Endothelial cell of umbilical vein (primary cell): ENCODE measurements around the gene RMRP. TPM values are rescaled to one million over a fixed set of nuclear protein-coding genes. Genes with fewer than 3 reads are reported as not detected.

Experiments
- BruUV-seq: library from RNA; stranded (reverse); fragments of 400-500 nt; replicated peaks from 2 replicates; lab custom pipeline; 2021; lab: Mats Ljungman, UMichigan
- CTCF ChIA-PET: fragments of 300-600, 350-600 bp; sonication (Branson Sonifier 250); formaldehyde crosslinking; loops from one replicate; lab custom pipeline; 2021; ENCODE audit warnings: antibody characterized with exemption, inconsistent platforms; lab: Charles Lee
- POLR2A ChIA-PET: fragments of 300-600, 350-600 bp; sonication (Branson Sonifier 250); formaldehyde crosslinking; loops from one replicate; lab custom pipeline; 2021; ENCODE audit warnings: antibody characterized with exemption, inconsistent platforms; lab: Charles Lee
- DNase-seq: peaks from one replicate; pipeline ENCODE4 v3.0.0-alpha.2; 2011; ENCODE audit warnings: low read depth, low spot score
- FAIRE-seq: peaks from 2 replicates; lab custom pipeline; 2011; peaks lifted over from hg19 to GRCh38; lab: Jason Lieb, UNC
- H2AFZ ChIP-seq: 2 replicates; pipeline ENCODE4 v1.6.0; 2012; ENCODE audit warnings: low read depth, low read length, control low read depth, inconsistent platforms
- H3K27ac ChIP-seq: 2 replicates; pipeline ENCODE4 v1.5.1; 2011; ENCODE audit warnings: low read depth, mild to moderate bottlenecking, control low read depth, low read length, moderate library complexity; ENCODE audit not compliant: insufficient read depth
- H3K27me3 ChIP-seq, 2 experiments: 2 replicates each; pipeline versions ENCODE4 v1.6.0 to v1.6.1; 2011; ENCODE audit warnings: low read length in 2 of 2, mixed read lengths in 1 of 2; ENCODE audit not compliant: control insufficient read depth in 2 of 2, insufficient read depth in 2 of 2
- H3K36me3 ChIP-seq, 2 experiments: 2 replicates in 1 of 2; 3 replicates in 1 of 2; pipeline ENCODE4 v1.5.1; 2011; ENCODE audit warnings: low read length in 2 of 2, mild to moderate bottlenecking in 1 of 2, moderate library complexity in 1 of 2; ENCODE audit not compliant: control insufficient read depth in 2 of 2, insufficient read depth in 2 of 2; ENCODE audit errors: extremely low read depth in 1 of 2
- H3K4me1 ChIP-seq: 3 replicates; pipeline ENCODE4 v1.5.1; 2011; ENCODE audit warnings: mild to moderate bottlenecking, low read length; ENCODE audit not compliant: control insufficient read depth, insufficient read depth; ENCODE audit errors: extremely low read depth
- H3K4me2 ChIP-seq: 2 replicates; pipeline ENCODE4 v1.6.1; 2011; ENCODE audit warnings: low read length, control low read depth, mixed read lengths; ENCODE audit not compliant: insufficient read depth
- H3K4me3 ChIP-seq, 3 experiments: fragments of 200-600 bp in 1 of 3; sonication (generic), shearing (Covaris generic) in 1 of 3; replicated peaks in 1 of 3; 2 replicates each; pipeline ENCODE4 v1.5.1; 2011 to 2016; ENCODE audit warnings: control low read depth in 3 of 3, low read length in 3 of 3, mild to moderate bottlenecking in 2 of 3, inconsistent platforms in 1 of 3, low read depth in 1 of 3, moderate library complexity in 1 of 3; ENCODE audit not compliant: insufficient read depth in 1 of 3
- H3K79me2 ChIP-seq: 2 replicates; pipeline ENCODE4 v1.6.0; 2012; ENCODE audit warnings: low read length, inconsistent platforms; ENCODE audit not compliant: control insufficient read depth, insufficient read depth
- H3K9ac ChIP-seq: replicated peaks from 2 replicates; pipeline ENCODE3; 2011; ENCODE audit warnings: low read length, control low read depth; ENCODE audit not compliant: insufficient read depth; ENCODE audit errors: extremely low read depth
- H3K9me1 ChIP-seq: replicated peaks from 3 replicates; pipeline ENCODE4 v1.6.0; 2011; ENCODE audit warnings: mild to moderate bottlenecking, low read length; ENCODE audit not compliant: control insufficient read depth, insufficient read depth; ENCODE audit errors: extremely low read depth
- H3K9me3 ChIP-seq: replicated peaks from 2 replicates; pipeline ENCODE4 v1.5.1; 2012; ENCODE audit warnings: low read length, inconsistent platforms; ENCODE audit not compliant: control insufficient read depth, insufficient read depth
- H4K20me1 ChIP-seq: replicated peaks from 2 replicates; pipeline ENCODE3; 2011; ENCODE audit warnings: mild to moderate bottlenecking, low read length; ENCODE audit not compliant: control insufficient read depth, insufficient read depth; ENCODE audit errors: extremely low read depth
- EZH2 ChIP-seq: IDR thresholded peaks from 2 replicates; pipeline ENCODE4 v1.6.1; 2012; ENCODE audit warnings: borderline replicate concordance, low read depth, mild to moderate bottlenecking, moderate library complexity, low read length, inconsistent platforms; ENCODE audit not compliant: severe bottlenecking
- FOS ChIP-seq: IDR thresholded peaks from 2 replicates; pipeline ENCODE4 v1.6.1; 2011; ENCODE audit warnings: mild to moderate bottlenecking, low read length, moderate library complexity, borderline replicate concordance; ENCODE audit not compliant: insufficient read depth
- MYC ChIP-seq: IDR thresholded peaks from one replicate; pipeline ENCODE4 v1.6.1; 2011; ENCODE audit warnings: mild to moderate bottlenecking, low read depth, low read length
- POLR2AphosphoS5 ChIP-seq: IDR thresholded peaks from 2 replicates; pipeline ENCODE4 v1.6.1; 2012; ENCODE audit warnings: low read depth, mild to moderate bottlenecking, control low read depth, low read length, moderate library complexity; ENCODE audit not compliant: insufficient read depth
- dilution Hi-C: fragments of 300-500 bp; cut with MboI; formaldehyde crosslinking; loops from one replicate; pipeline ENCODE4 v1.15.0; 2019; ENCODE audit warnings: low sequenced_read_pairs; ENCODE audit not compliant: extremely low pct_ligation_motif_present
- intact Hi-C: fragments of 100-400 bp; cut with micrococcal nuclease; formaldehyde crosslinking; loops from one replicate; pipeline ENCODE4 v1.10.0; 2022
- polyA plus RNA-seq, 4 experiments: library from polyadenylated mRNA; depleted of rRNA in 3 of 4; stranded (reverse) in 3 of 4; unstranded in 1 of 4; fragments of >200 nt; gene quantifications; 2 replicates each; pipeline versions ENCODE4 v1.2.1 to v1.2.3, GENCODE V29; 2011 to 2012; ENCODE audit warnings: missing spikeins in 1 of 4
- total RNA-seq: library from RNA; stranded (reverse); gene quantifications from 2 replicates; pipeline ENCODE4 v1.2.3, GENCODE V29; 2021
- TF ChIP-seq, protein P1 (sequence below): IDR thresholded peaks from 2 replicates; pipeline ENCODE4 v1.6.1; 2011; ENCODE audit not compliant: insufficient read depth, insufficient read length
- TF ChIP-seq, protein P2 (sequence below), 2 donors: IDR thresholded peaks; 1 replicate in 1 of 2; 2 replicates in 1 of 2; pipeline ENCODE4 v1.5.1; 2011; ENCODE audit warnings: low read length in 2 of 2, mild to moderate bottlenecking in 2 of 2, moderate library complexity in 2 of 2, control low read depth in 1 of 2, inconsistent platforms in 1 of 2, low read depth in 1 of 2; ENCODE audit not compliant: insufficient read depth in 1 of 2; ENCODE audit errors: extremely low read depth in 1 of 2

Gene RMRP
- total and polyA plus RNA-seq, 2 donors (not counting 3 experiments of a cell fraction or from before 2014, with no cell fraction given), result 19,118 TPM; not detected in 1

DNA sequence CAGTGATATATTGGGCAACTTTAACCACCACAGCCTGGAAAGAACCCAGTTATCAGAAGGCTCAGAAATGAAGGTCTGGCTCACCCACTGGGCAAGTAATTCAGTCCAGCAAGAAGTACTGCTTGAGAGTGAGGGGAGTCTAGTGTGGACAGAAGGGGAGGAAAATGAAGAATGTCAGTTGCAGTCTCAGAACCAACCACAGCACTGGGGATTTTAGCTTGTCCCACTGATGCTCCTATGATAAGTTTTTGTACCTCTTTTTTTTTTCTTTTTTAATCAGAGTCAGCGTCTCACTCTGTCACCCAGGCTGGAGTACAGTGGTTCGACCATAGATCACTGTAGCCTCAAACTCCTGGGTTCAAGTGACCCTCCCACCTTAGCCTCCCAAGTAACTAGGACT is 30.2 kb downstream of the RMRP start:
- DNase-seq (no peak), FAIRE-seq (no peak)
- POLR2A ChIA-PET, result no interaction called here
- Histone ChIP-seq H3K79me2 (no peaks in the 10 kb centered on the region), H3K4me1 (no peaks in the 10 kb centered on the region), H2AFZ (no peak overlapping the region), H3K36me3 (no peaks in the 10 kb centered on the region), H3K9me3 (no peaks in the 10 kb centered on the region), H3K4me2 (no peak overlapping the region), H3K9ac (no peak overlapping the region), H3K27me3 (peaks cover 0 to 5% of the 10 kb centered on the region in 2 experiments), H3K27ac (no peak overlapping the region), H3K9me1 (no peaks in the 10 kb centered on the region), H4K20me1 (no peaks in the 10 kb centered on the region), H3K4me3 (no peak overlapping the region)
- no TSS peak for BruUV-seq
- TF ChIP-seq MYC (no peak), EZH2 (no peak)
- dilution Hi-C loops, result no loop called here
- CTCF ChIA-PET, result interaction anchor here (0.9 to 4.4 kb wide), 3 partner anchors 8 to 30 kb away, joined by 3 to 36 read pairs (median 4); no protein-coding TSS in a partner anchor
- intact Hi-C loops, result no loop called here

DNA sequence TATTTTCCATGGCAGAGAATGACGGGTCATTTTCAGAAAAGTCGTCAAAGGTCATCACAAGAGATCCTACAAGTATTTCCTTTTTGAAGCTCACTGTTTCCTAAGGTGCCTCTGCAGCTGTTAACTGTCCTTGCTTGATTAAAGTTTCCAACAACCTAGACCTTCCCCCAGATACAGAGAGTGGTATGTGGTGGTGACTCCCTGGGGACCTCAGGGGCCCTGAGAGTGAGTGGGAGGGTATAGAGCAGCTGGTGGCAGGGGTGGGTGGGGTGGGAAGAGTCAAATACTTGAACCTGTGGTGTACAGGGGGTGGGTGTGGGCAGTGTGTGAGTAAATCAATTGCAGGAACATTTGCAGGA is 38.0 kb downstream of the RMRP start:
- no TSS peak for BruUV-seq
- Histone ChIP-seq H2AFZ (no peak overlapping the region), H3K9me1 (no peaks in the 10 kb centered on the region), H3K79me2 (no peaks in the 10 kb centered on the region), H3K36me3 (no peaks in the 10 kb centered on the region), H3K4me1 (no peaks in the 10 kb centered on the region), H3K27ac (no peak overlapping the region), H3K9me3 (no peaks in the 10 kb centered on the region), H3K4me2 (no peak overlapping the region), H3K9ac (no peak overlapping the region), H4K20me1 (no peaks in the 10 kb centered on the region), H3K4me3 (no peak overlapping the region), H3K27me3 (peaks cover 30 to 37% of the 10 kb centered on the region in 2 experiments)
- TF ChIP-seq FOS, result no peak
- no peak for TF ChIP-seq POLR2AphosphoS5
- TF ChIP-seq, protein P1, sequence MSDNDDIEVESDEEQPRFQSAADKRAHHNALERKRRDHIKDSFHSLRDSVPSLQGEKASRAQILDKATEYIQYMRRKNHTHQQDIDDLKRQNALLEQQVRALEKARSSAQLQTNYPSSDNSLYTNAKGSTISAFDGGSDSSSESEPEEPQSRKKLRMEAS, result no peak
- TF ChIP-seq, protein P2, sequence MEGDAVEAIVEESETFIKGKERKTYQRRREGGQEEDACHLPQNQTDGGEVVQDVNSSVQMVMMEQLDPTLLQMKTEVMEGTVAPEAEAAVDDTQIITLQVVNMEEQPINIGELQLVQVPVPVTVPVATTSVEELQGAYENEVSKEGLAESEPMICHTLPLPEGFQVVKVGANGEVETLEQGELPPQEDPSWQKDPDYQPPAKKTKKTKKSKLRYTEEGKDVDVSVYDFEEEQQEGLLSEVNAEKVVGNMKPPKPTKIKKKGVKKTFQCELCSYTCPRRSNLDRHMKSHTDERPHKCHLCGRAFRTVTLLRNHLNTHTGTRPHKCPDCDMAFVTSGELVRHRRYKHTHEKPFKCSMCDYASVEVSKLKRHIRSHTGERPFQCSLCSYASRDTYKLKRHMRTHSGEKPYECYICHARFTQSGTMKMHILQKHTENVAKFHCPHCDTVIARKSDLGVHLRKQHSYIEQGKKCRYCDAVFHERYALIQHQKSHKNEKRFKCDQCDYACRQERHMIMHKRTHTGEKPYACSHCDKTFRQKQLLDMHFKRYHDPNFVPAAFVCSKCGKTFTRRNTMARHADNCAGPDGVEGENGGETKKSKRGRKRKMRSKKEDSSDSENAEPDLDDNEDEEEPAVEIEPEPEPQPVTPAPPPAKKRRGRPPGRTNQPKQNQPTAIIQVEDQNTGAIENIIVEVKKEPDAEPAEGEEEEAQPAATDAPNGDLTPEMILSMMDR (IDR thresholded peaks at IDR 0.05; ENCODE audit: extremely low read depth in 1 of 2, insufficient read depth in 1 of 2, low read depth in 1 of 2, low read length in 2 of 2), result no peak
- intact Hi-C loops (no loop called here), dilution Hi-C loops (no loop called here)
- DNase-seq (no peak), FAIRE-seq (no peak)
- POLR2A ChIA-PET, result no interaction called here
- CTCF ChIA-PET, result interaction anchor here (1.1 to 2.5 kb wide), 5 partner anchors 8 to 29 kb away, joined by 4 to 16 read pairs (median 6); no protein-coding TSS in a partner anchor
